Cerebellar cortex (tissue), 1 donor: ENCODE results near the gene SP6.

ENCODE experiments used
- DNase-seq: peaks from one replicate; pipeline ENCODE4 v3.0.0-alpha.2; 2015; ENCODE audit warnings: low spot score

The SP6 gene

GRCh38 chr17:47853616-47854015 lies 2.7 kb upstream of the SP6 start:
- DNase-seq: no peak

GRCh38 chr17:47852113-47852949 lies 1.4 kb upstream of the SP6 start:
- DNase-seq: no peak

- no peak for DNase-seq
Observed at GRCh38 chr17:47851764-47852112, 775 bp upstream of the SP6 start.

GRCh38 chr17:47850373-47850691 lies 631 bp downstream of the SP6 start:
- DNase-seq: peak; percentile 19

GRCh38 chr17:47848198-47848513 lies 2.8 kb downstream of the SP6 start:
- no peak for DNase-seq

- DNase-seq: no peak
Observed at GRCh38 chr17:47847341-47848197, 3.4 kb downstream of the SP6 start.

GRCh38 chr17:47846716-47847340 lies 4.1 kb downstream of the SP6 start:
- no peak for DNase-seq

GRCh38 chr17:47845716-47846075 lies 5.3 kb downstream of the SP6 start:
- no peak for DNase-seq

GRCh38 chr17:47844814-47845715 lies 5.9 kb downstream of the SP6 start:
- DNase-seq: no peak

- no peak for DNase-seq
Observed at GRCh38 chr17:47844227-47844626, 6.7 kb downstream of the SP6 start.

- DNase-seq: no peak
Observed at GRCh38 chr17:47843391-47843730, 7.6 kb downstream of the SP6 start.

GRCh38 chr17:47841488-47842291 lies 9.3 kb downstream of the SP6 start:
- no peak for DNase-seq

- peak; percentile 89 for DNase-seq
Observed at GRCh38 chr17:47840742-47841487, 10.0 kb downstream of the SP6 start, which contains the start of gene SCRN2. SCRN2 (minus strand) TSS chr17:47841273; CDS start chr17:47840843, 430 bp downstream.

GRCh38 chr17:47840001-47840741 lies 10.8 kb downstream of the SP6 start:
- DNase-seq: peak; percentile 37

GRCh38 chr17:47839071-47839470 lies 11.9 kb downstream of the SP6 start:
- DNase-seq: no peak

GRCh38 chr17:47838636-47839035 lies 12.3 kb downstream of the SP6 start:
- DNase-seq: no peak

- DNase-seq: no peak
Observed at GRCh38 chr17:47837401-47838039, 13.4 kb downstream of the SP6 start.

- no peak for DNase-seq
Observed at GRCh38 chr17:47836601-47837000, 14.4 kb downstream of the SP6 start.

- no peak for DNase-seq
Observed at GRCh38 chr17:47834756-47835155, 16.2 kb downstream of the SP6 start.
